GM18526 (cell line): ENCODE data around the gene ASIC2.

ENCODE experiments used
- POLR2A ChIP-seq: IDR thresholded peaks from 3 replicates; pipeline ENCODE4 v1.6.1; 2011; ENCODE audit not compliant: insufficient read length; ENCODE audit errors: extremely low read depth

The ASIC2 gene

GRCh38 chr17:33126086-33126485 lies 167.0 kb downstream of the ASIC2 start:
- TF ChIP-seq POLR2A, result no peak

GRCh38 chr17:33125552-33125950 lies 167.5 kb downstream of the ASIC2 start:
- TF ChIP-seq POLR2A, result no peak

- TF ChIP-seq POLR2A, result no peak
Observed at GRCh38 chr17:33124871-33125551, 168.1 kb downstream of the ASIC2 start.

GRCh38 chr17:33124185-33124584 lies 168.9 kb downstream of the ASIC2 start:
- no peak for TF ChIP-seq POLR2A

GRCh38 chr17:33121756-33122155 lies 171.3 kb downstream of the ASIC2 start:
- TF ChIP-seq POLR2A, result no peak

- TF ChIP-seq POLR2A, result no peak
Observed at GRCh38 chr17:33121272-33121671, 171.8 kb downstream of the ASIC2 start.

GRCh38 chr17:33120103-33120502 lies 173.0 kb downstream of the ASIC2 start:
- TF ChIP-seq POLR2A, result no peak

GRCh38 chr17:33118391-33119075 lies 174.6 kb downstream of the ASIC2 start:
- no peak for TF ChIP-seq POLR2A

- no peak for TF ChIP-seq POLR2A
Observed at GRCh38 chr17:33116021-33116551, 177.0 kb downstream of the ASIC2 start.

GRCh38 chr17:33115366-33115765 lies 177.7 kb downstream of the ASIC2 start:
- TF ChIP-seq POLR2A, result no peak

GRCh38 chr17:33113991-33114370 lies 179.1 kb downstream of the ASIC2 start:
- no peak for TF ChIP-seq POLR2A

- TF ChIP-seq POLR2A, result no peak
Observed at GRCh38 chr17:33113276-33113990, 179.7 kb downstream of the ASIC2 start.

GRCh38 chr17:33112763-33113162 lies 180.3 kb downstream of the ASIC2 start:
- no peak for TF ChIP-seq POLR2A

- no peak for TF ChIP-seq POLR2A
Observed at GRCh38 chr17:33109336-33110072, 183.6 kb downstream of the ASIC2 start.

- no peak for TF ChIP-seq POLR2A
Observed at GRCh38 chr17:33106525-33107165, 186.4 kb downstream of the ASIC2 start.
